HCT116 (cell line): ENCODE data around the gene TMEM150C.

Source experiments
- CTCF ChIP-seq, 3 experiments: fragments of 200-600 bp in 1 of 3; sonication (generic) in 1 of 3; IDR thresholded peaks in 2 of 3; conservative IDR thresholded peaks in 1 of 3; 2 replicates each; pipeline ENCODE4 v1.5.1; 2012 to 2017; ENCODE audit warnings: low read depth in 2 of 3, low read length in 2 of 3, antibody characterized with exemption in 1 of 3, borderline replicate concordance in 1 of 3, control low read depth in 1 of 3, mild to moderate bottlenecking in 1 of 3, mixed read lengths in 1 of 3, mixed run types in 1 of 3, moderate library complexity in 1 of 3; ENCODE audit not compliant: insufficient read depth in 1 of 3
- EZH2 ChIP-seq: fragments of 200-600 bp; sonication (generic); IDR thresholded peaks from 2 replicates; pipeline ENCODE4 v1.6.1; 2017; ENCODE audit warnings: antibody characterized with exemption, mixed run types
- REST ChIP-seq: IDR thresholded peaks from 2 replicates; pipeline ENCODE4 v1.6.1; 2012; ENCODE audit warnings: low read depth
- SIN3A ChIP-seq: IDR thresholded peaks from 2 replicates; pipeline ENCODE4 v1.6.1; 2012; ENCODE audit warnings: low read depth
- YY1 ChIP-seq: IDR thresholded peaks from 2 replicates; pipeline ENCODE4 v1.6.1; 2011; ENCODE audit warnings: low read length, low read depth, moderate library complexity, mild to moderate bottlenecking; ENCODE audit not compliant: insufficient replicate concordance; ENCODE audit errors: extremely low read depth

- TF ChIP-seq CTCF (IDR thresholded peaks at IDR 0.05 in 2 of 3, conservative IDR thresholded peaks at IDR 0.05 in 1 of 3; ENCODE audit: borderline replicate concordance in 1 of 3, insufficient read depth in 1 of 3, low read depth in 2 of 3, low read length in 2 of 3) (no peak), YY1 (no peak), REST (no peak), SIN3A (no peak), EZH2 (no peak)
Measured at GRCh38 chr4:82591592-82591991, 29.8 kb upstream of the TMEM150C start.
